GM18870 (cell line): ENCODE data around the gene HNRNPCL2.
"Not testable (repeated sequence)": the region's sequence is repeated elsewhere in the genome, so short reads cannot be mapped to it uniquely, and the experiment has no call there.

Experiments
- ATAC-seq: cut with Tn5 transposase; IDR thresholded peaks from one replicate; pipeline ENCODE4 v1.9.1; 2021; ENCODE audit warnings: moderate library complexity; ENCODE audit not compliant: unreplicated experiment

Gene HNRNPCL2

GRCh38 chr1:13116754-13117153 is at the start of gene HNRNPCL2:
TSS of gene HNRNPCL2 (minus strand) at chr1:13116854. CDS start at chr1:13116400, 454 bp downstream.
- ATAC-seq: not testable (repeated sequence)

- not testable (repeated sequence) for ATAC-seq
These were observed 48.9 kb upstream of the HNRNPCL2 start, which contains the start of gene HNRNPCL4 for GRCh38 chr1:13165531-13165930. TSS of gene HNRNPCL4 (minus strand) at chr1:13165631. CDS start at chr1:13165467, 164 bp downstream.

- ATAC-seq: not testable (repeated sequence)
These were observed 39.3 kb upstream of the HNRNPCL2 start, which contains the start of gene PRAMEF26 for GRCh38 chr1:13155909-13156308. TSS of gene PRAMEF26 (minus strand) at chr1:13156009. CDS start at chr1:13153095, 2,914 bp downstream.

GRCh38 chr1:13070474-13070873 is 46.2 kb downstream of the HNRNPCL2 start, which contains the start of gene PRAMEF25:
TSS of gene PRAMEF25 (plus strand) at chr1:13070774. CDS start at chr1:13073694, 2,920 bp downstream.
- ATAC-seq: not testable (repeated sequence)
